GM19467 (cell line): ENCODE results near the gene CACNA1I.

Experiments
- ATAC-seq: cut with Tn5 transposase; IDR thresholded peaks from one replicate; pipeline ENCODE4 v1.9.1; 2021; ENCODE audit warnings: mild to moderate bottlenecking, moderate library complexity; ENCODE audit not compliant: unreplicated experiment

Gene CACNA1I

GRCh38 chr22:39595622-39596172, 25.1 kb downstream of the CACNA1I start:
- no peak for ATAC-seq

DNA sequence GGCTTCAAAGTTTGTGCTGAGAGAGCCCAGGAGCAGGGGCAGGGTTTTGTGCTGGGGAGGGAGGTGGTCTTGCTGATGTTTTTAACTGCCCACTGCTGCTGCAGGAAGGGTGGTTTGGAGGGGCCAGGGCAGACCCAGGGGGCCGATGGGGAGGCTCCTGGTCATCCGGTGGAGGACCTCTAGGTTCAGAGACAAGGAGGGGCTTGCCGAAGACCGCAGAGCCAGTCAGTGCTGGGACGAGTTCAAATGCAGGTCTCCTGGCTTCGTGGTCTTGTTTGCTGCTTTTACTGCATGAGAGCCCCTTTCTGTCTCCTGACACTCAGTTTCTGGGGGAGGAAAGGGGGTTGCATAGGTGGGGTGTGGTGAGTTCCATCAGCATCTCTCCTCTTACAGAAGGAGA, 26.0 kb downstream of the CACNA1I start:
- ATAC-seq, result no peak

GRCh38 chr22:39597236-39597869, 26.8 kb downstream of the CACNA1I start:
- ATAC-seq, result no peak

DNA sequence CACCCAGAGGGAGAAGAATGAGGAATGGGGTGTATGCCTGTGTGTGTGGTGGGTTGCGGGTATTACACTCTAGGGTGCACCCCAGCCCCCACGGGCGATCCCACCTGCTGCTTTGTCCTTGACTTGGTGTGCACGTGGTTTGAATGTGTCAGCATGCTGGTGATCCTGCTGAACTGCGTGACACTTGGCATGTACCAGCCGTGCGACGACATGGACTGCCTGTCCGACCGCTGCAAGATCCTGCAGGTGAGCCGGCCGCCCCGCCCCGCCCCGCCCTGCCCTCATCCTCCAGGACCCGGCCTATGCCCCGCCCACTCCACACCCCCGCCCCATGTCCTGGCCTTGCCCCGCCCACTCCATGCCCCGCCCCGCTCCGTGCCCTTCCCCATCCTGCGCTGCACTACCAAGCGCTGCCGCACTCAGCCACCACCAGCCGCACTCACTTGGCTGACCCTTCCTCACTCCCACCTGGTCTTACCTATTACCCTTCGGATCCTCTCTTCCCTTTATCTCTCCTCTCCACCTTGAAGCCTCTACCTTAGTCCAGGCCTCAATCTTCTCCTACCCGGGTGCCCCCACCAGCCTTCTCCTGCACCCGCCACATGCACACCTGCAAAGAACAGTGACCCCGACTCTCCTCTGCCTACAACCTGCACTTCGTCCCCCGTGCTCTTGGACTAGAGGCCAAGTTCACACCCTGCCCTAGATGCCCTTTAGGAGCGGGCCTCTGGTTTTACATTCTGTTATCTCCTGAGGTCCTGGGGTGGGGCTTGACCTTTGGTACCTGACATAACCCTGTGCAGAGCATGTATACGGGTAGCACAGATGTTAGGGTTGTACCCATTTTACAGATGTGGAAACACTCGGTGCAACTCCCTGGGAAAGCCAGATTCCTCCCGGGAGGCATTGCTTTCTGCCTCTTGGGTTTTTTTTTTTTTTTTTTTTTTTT, 27.7 kb downstream of the CACNA1I start:
- no peak for ATAC-seq

- ATAC-seq, result no peak
Observed at GRCh38 chr22:39600491-39601179, 30.1 kb downstream of the CACNA1I start.

DNA sequence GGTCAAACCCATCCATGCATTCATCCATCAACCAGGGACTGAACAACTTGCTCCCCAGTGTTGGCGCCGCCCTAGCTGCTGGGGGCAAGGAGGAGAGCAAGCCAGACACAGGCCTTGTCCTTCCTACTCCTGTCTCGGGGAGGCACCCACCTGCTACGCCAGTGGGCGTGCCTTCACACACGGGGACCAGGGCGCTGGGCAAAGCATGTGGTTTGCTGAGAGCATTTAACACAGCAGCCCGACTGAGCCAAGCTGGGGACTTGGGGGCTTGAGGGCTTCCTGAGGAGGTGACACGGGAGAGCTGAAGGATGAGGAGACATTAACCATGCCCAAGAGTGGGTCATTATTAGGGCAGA, 30.6 kb downstream of the CACNA1I start:
- no peak for ATAC-seq

DNA sequence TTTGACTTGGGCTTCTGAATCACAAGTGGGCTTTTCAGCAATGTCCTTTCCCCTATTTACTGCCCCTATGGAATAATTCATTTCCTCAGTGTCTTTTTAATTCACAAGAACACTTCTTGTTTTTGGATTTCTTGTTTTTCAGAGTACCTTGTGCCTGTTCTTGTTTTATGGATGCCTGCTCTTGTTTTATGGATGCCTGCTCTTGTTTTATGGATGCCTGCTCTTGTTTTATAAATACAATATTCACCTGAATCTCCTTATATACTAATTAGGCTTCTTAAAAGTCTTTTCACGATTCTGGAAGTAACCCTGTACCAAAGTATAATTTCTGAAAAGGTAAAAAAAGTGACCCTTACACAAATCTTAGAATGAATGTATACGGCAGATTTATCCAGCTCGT, 32.8 kb downstream of the CACNA1I start:
- no peak for ATAC-seq

- ATAC-seq, result no peak
Observed at GRCh38 chr22:39610246-39610645, 39.7 kb downstream of the CACNA1I start.

GRCh38 chr22:39610766-39611165, 40.2 kb downstream of the CACNA1I start:
- ATAC-seq, result no peak

GRCh38 chr22:39611360-39611759, 40.8 kb downstream of the CACNA1I start:
- no peak for ATAC-seq

DNA sequence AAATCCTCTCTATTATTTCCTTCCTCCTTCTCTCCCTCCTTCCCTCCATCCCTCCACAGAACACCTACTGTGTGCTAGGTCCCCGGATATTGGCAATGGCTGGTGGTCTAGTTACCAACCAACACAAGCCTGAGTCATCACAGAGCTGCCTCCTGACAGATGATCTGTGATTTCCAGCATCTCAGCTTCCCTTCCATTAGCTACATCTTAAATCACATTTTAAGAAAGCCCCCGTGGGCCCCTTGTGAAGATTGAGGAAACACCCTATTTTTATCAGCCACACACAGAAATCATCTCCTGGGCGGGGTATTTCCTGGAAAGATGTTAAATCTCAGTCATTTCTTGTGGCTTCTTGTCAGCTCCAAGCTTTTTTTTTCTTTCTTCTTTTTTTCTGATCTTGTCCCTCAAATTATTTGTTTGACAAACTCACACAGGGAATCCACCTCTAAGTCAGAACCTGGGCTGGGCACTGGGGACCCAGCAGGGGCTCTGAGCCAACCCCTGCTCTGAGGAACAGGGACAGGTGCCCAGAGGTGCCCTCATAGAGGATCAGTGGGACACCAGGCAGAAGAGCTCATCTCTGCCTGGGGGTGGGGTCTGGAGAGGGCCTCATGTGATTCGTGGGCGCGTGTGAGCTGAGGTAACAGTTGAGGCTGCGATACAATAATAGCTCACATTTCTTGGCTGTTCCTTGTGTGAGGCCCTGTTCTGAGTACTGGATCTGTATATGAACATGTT, 42.4 kb downstream of the CACNA1I start:
- ATAC-seq, result no peak

DNA sequence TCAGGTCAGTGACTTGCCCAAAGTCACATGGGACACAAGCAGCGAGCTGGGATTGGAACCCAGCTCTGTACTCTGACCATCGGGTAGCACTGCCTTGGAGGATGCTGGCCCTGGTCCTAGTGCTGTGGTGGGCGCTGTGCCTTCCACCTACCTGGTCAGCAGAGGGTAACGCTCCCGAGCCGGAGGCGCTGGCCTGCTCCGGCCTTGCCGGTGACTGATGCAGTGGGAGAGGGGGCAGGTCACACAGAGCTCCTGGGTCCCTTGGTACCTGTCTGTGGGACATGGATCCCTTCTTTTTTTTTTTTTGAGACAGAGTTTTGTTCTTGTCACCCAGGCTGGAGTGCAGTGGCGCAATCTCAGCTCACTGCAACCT, 43.0 kb downstream of the CACNA1I start:
- no peak for ATAC-seq

DNA sequence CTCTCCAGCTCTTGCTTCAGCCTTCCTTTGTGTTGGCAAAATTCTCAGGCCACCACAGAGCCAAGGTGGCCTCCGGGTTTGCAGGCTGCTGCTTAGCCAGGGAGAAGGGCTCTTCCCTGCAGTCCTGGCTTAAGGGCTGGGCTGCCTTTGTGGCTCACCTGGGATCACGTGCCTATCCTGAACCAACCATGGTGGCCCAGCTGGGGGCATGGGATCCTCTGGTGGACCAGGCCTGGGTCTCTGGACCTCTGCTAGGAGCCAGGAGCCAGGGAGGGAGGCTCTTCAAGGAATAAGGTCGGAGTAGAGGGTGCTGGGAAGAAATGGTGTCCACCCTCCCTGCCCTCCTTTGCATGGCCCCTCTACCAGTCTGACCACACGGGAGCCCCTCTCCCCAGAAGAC, 43.9 kb downstream of the CACNA1I start:
- ATAC-seq, result no peak

- no peak for ATAC-seq
Observed at GRCh38 chr22:39616051-39616450, 45.5 kb downstream of the CACNA1I start.

DNA sequence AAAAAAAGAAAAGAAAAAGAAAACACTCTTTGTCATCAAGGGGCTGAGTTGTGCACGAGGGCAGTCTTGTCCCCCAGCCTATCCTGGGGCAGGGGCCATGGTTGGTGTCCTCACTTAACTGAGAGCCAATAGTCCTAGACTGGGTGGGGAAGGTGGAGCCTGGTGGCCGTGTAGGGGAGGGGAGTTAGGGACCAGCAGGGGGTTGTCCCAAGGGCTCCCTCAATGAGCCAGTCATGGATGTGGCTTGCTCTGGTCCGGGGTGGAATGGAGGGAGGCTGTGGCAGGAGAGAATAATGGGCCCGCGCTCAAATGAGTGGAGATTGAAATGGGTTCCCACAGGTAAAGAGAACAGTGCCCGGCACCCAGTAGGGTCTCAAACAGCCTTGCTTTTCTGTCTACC, 46.2 kb downstream of the CACNA1I start:
- no peak for ATAC-seq

GRCh38 chr22:39617342-39617741, 46.8 kb downstream of the CACNA1I start:
- no peak for ATAC-seq

GRCh38 chr22:39617970-39618757, 47.6 kb downstream of the CACNA1I start:
- ATAC-seq, result no peak

GRCh38 chr22:39618996-39619530, 48.5 kb downstream of the CACNA1I start:
- ATAC-seq, result no peak

- no peak for ATAC-seq
Observed at GRCh38 chr22:39620924-39621690, 50.6 kb downstream of the CACNA1I start.
